NCI-H1417 (cell line): ENCODE measurements around the gene SPSB2.
"Not testable (repeated sequence)": the region's sequence is repeated elsewhere in the genome, so short reads cannot be mapped to it uniquely, and the experiment has no call there.

Experiments used
- DNase-seq, 3 experiments: peaks; one replicate each; lab custom pipeline; 2025; lab: John Stamatoyannopoulos, UW

SPSB2 gene, protein sequence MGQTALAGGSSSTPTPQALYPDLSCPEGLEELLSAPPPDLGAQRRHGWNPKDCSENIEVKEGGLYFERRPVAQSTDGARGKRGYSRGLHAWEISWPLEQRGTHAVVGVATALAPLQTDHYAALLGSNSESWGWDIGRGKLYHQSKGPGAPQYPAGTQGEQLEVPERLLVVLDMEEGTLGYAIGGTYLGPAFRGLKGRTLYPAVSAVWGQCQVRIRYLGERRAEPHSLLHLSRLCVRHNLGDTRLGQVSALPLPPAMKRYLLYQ

GRCh38 chr12:6873094-6874014 lies at the start of gene SPSB2:
Gene SPSB2 (minus strand): TSS chr12:6873303. CDS start chr12:6872901, 402 bp downstream.
- DNase-seq: peak; percentile 96 to 97 (median 97)

GRCh38 chr12:6921996-6922946 lies 49.2 kb upstream of the SPSB2 start:
- no peak for DNase-seq

GRCh38 chr12:6921539-6921938 lies 48.4 kb upstream of the SPSB2 start:
- DNase-seq: no peak

DNA sequence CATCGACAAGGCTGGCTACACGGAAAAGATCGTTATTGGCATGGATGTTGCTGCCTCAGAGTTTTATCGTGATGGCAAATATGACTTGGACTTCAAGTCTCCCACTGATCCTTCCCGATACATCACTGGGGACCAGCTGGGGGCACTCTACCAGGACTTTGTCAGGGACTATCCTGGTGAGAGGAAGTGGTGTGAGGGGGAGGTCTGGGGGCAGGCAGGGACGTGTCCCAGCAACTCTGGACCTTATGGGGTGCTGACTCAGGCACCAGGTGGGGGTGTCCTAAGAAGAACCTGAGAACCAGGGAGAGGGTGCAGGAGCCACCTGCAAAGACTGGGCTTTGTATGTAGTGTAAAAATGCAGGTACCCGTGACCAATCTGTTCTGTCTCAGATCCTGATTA lies 46.5 kb upstream of the SPSB2 start:
- DNase-seq: no peak

- DNase-seq: no peak
Measured at GRCh38 chr12:6917491-6918231, 44.6 kb upstream of the SPSB2 start.

GRCh38 chr12:6916426-6917200 lies 43.5 kb upstream of the SPSB2 start:
- DNase-seq: no peak

GRCh38 chr12:6915789-6916285 lies 42.7 kb upstream of the SPSB2 start:
- no peak for DNase-seq

- DNase-seq: peak; percentile 51 to 76 (median 74)
Measured at GRCh38 chr12:6914947-6915788, 42.1 kb upstream of the SPSB2 start.

GRCh38 chr12:6914246-6914946 lies 41.3 kb upstream of the SPSB2 start, which contains the start of gene ENO2:
Gene ENO2 (plus strand): TSS chr12:6914580. CDS start chr12:6915833, 1,253 bp downstream.
- peak; percentile 36 to 87 (median 86) for DNase-seq

DNA sequence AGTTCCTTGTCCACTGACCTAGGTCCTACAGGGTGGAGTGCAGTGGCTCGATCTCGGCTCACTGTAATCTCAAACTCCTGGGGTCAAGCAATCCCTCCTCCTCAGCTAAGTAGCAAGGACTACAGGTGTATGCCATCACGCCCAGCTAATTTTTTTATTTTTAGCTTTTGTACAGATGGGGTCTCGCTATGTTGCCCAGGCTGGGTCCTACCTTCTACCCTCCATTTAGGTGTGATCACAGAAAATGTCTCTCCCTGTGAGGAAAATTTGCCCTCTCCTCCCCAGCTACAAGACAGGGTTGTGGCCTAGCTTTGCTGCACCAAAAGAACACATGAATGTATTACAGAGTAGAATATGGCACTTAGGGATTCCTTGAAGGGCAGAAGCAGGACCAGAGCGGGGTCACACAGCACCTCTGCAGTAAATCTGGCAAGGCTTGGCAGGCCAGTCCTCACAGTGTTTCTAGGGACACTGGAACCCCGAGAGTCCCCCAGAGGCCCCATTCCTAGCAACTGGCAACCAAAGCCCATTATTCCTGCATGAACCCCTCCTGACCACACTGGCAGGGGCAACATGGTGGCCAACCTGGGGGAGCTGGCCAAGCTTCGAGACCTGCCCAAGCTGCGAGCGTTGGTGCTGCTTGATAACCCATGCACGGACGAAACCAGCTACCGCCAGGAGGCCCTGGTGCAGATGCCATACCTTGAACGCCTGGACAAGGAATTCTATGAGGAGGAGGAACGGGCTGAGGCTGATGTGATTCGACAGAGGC lies 39.2 kb upstream of the SPSB2 start:
- no peak for DNase-seq

DNA sequence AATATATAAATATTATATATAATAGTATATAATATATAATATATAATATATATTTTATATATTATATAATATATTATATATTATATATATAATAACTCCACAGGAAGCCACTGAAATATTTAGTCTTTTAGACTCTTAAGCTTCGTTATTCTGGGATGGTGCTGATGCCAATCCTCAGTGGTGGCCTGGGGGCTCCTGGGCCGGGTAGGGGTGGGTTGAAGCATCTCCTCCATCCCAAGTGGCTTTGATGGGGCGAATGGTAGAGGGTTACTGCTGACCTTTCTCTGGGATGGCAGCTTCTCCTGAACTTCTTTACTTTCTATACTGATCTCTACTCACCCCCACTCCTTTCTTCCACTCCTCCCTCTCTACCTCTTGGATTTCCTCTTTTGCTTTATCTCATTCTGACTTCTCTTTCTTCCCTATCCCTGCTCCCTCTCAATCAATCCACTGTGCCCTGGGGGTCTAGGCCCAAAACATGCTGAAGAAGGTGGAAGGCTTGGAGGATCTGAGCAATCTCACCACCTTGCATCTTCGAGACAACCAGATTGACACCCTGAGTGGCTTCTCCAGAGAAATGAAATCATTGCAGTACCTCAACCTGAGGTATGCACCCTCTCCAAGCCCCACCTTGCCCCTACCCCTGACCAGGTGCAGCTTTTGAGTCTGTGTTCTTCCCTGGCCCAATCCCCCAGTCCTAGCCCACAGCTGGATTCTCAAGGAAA lies 36.5 kb upstream of the SPSB2 start:
- DNase-seq: peak in 1 of 3 experiments; percentile 39

DNA sequence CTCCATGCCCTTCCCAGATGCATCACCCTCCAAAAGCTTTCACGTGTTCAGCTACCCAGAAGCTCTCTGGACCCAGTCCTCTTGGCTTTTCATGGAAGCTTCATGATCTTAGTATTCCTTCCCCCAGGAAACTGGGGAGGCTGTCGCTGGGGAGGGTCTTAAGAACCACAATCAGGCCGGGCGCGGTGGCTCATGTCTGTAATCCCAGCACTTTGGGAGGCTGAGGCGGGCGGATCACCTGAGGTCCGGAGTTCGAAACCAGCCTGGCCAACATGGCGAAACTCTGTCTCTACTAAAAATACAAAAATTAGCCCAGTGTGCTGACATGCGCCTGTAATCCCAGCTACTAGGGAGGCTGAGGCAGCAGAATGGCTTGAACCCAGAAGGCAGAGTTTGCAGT lies 35.0 kb upstream of the SPSB2 start:
- not testable (repeated sequence) for DNase-seq

DNA sequence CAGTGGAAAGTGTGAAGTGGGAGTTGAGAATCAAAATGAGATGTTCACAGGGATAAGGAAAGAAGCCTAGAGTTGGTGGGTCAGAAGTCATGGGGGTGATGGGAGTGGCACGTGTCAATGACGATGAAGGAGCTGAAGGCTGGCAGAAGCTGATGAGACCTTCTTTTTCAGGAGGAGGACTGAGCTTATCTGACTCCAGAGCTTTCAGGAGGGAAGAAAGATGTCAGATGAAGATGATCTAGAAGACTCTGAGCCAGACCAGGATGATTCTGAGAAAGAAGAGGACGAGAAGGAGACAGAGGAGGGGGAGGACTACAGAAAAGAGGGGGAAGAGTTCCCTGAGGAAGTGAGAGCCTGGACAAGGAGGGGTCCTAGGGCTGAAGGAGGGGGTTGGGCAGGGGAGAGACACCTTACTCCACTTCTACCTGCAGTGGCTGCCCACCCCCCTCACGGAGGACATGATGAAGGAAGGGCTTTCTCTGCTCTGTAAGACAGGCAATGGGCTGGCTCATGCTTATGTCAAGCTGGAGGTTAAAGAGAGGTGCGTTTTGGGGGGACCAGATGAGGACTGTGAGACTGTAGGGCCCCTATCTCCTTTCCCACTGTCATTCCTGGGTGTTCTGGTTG lies 32.4 kb upstream of the SPSB2 start:
- DNase-seq: peak in 1 of 3 experiments; percentile 46

- DNase-seq: peak; percentile 97 to 100 (median 98)
Measured at GRCh38 chr12:6904280-6905276, 31.5 kb upstream of the SPSB2 start, which contains the start of gene LRRC23. Gene LRRC23 (plus strand): TSS chr12:6904822. CDS start chr12:6905634, 812 bp downstream.

DNA sequence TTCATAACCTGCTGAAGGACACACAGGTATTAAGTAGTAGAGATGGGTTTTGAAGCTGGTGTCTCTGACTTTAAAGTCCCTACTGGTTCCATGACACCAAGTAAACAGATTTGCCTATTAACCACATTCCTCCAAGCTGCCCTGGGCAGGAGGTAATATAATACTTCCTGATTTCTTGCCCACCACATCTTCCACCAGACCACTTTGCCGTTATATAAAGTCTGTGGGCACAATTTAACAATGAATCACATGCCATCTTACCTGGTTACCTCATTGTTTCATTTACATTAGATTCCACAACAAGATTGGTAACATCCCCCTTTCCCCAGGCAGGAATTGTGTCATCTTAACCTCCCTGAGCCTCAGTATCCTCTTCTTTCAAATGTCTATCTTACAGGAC lies 30.6 kb upstream of the SPSB2 start:
- DNase-seq: no peak
